Activated naive CD4-positive, alpha-beta T cell treated with anti-CD3 and anti-CD28 coated beads, Interleukin-2, amount 50 U/mL, for 72 hours (primary cell): ENCODE results near the gene KIAA0753. TPM values are rescaled to one million over a fixed set of nuclear protein-coding genes. Genes with fewer than 3 reads are reported as not detected.
A peak's percentile ranks its signal among the peaks of the same experiment; 100 is the strongest.
"Not testable (repeated sequence)": the region's sequence is repeated elsewhere in the genome, so short reads cannot be mapped to it uniquely, and the experiment has no call there.

Experiments used
- ATAC-seq, 2 donors: fragments of 150-1000 bp; cut with Tn5 transposase; 2 replicates each; pipeline ENCODE4 v1.10.0; 2021; ENCODE audit warnings: mild to moderate bottlenecking in 2 of 2, moderate library complexity in 2 of 2
- DNase-seq, 2 donors: peaks; one replicate each; pipeline ENCODE4 v3.0.0; 2021 to 2022; ENCODE audit warnings: low spot score in 2 of 2
- H3K27ac Mint-ChIP-seq, 2 donors: one replicate each; pipeline ENCODE4 v1.8.0; 2022; ENCODE audit warnings: mild to moderate bottlenecking in 2 of 2, mixed read lengths in 2 of 2
- H3K36me3 Mint-ChIP-seq, 2 donors: one replicate each; pipeline ENCODE4 v1.8.0; 2022; ENCODE audit warnings: mixed read lengths in 2 of 2
- H3K9me3 Mint-ChIP-seq, 2 donors: one replicate each; pipeline ENCODE4 v1.8.0; 2022; ENCODE audit warnings: mixed read lengths in 2 of 2
- total RNA-seq, 2 donors: library from RNA; stranded (reverse); gene quantifications; one replicate each; pipeline ENCODE4 v1.2.3, GENCODE V29; 2022

Gene KIAA0753
- total RNA-seq, 2 donors from 2014 or later = 17.4 to 22.3 TPM

- peak overlapping the region in 1 of 2 donors; percentile 69 for H3K27ac Mint-ChIP-seq
- not testable (repeated sequence) for H3K9me3 Mint-ChIP-seq, ATAC-seq, DNase-seq
- H3K36me3 Mint-ChIP-seq = peaks cover 6 to 14% of the 10 kb centered on the region in 2 donors
These were observed 15.3 kb upstream of the KIAA0753 start for GRCh38 chr17:6655732-6656361.

DNA sequence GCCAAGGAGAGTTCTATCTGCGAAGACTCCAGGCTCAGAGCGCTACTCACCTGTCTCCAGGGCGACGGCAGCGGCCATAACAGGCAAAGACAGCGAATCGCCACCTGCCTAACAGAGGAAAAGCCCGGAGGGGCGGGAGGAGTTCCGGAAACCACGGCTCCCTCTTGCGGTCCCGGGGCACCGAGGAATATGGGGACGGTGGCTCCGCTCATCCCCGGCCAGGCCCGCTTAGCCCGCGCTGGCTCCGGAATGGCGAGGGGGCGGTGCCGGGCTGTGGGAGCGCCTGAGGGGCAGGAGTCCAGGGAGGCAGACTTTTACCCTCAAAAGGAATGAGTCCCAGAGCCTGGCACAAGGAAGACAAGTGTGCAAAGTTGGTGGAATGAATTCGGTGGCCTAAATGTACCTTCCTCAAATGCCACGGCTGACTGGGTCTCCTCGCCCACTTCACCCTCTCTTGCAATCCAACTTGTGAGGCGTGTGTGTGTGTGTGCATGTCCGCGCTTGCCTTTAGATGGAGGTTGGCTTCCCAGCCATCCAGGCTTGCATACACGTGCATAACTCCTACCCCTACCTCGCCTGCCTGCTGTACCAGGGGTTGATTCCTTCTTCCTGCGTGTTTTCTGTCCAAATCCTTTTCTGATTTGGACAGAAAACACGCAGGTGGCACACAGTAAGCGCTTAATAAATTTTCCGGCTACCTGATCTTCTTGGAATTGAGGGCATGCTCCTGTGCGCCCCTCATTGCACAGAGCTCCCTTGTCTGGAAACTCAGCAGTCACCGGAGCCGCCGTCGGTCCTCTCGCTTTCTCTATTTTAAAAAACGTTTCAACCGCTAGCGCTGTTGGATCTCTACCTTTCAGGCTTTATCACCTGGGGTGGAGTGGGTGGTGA, 14.6 kb upstream of the KIAA0753 start:
- no peak for DNase-seq
- Mint-ChIP-seq H3K36me3 (peaks cover 6 to 20% of the 10 kb centered on the region in 2 donors), H3K27ac (no peak overlapping the region), H3K9me3 (no peaks in the 10 kb centered on the region)
- ATAC-seq = no peak

DNA sequence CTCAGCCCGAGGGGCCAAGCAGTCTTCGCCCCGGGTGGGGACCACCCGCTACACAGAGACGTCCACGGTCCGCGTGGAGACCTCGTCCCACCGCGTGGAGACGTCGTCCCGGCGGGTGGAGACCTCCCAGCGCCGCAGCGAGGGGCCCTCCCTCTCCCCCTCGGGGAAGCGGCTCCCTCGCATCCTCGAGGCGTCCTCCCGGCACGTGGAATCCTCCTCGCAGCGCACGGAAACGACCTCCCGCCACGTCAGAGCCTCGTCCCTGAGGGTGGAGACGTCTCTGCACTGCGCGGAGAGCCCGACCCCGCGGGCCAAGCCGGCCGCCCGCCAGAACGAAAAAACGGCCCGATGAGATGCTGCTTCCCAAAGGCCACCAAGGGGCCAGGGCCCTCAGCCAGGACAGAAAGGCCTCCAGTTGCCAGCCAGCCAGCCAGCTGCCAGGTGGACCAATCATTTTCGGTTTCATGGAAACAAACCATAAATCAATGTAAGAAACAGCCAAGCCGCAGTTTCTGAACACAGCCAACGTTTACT, 11.5 kb upstream of the KIAA0753 start:
- Mint-ChIP-seq H3K36me3 (peaks cover 13 to 21% of the 10 kb centered on the region in 2 donors), H3K27ac (peak overlapping the region in 1 of 2 donors; percentile 65), H3K9me3 (no peaks in the 10 kb centered on the region)
- DNase-seq (peak in 1 of 2 donors; percentile 46), ATAC-seq (peak; percentile 14 to 21)

GRCh38 chr17:6651354-6651918, 10.9 kb upstream of the KIAA0753 start, which contains the start of the genes C17orf100 and MED31:
Gene C17orf100 (plus strand): TSS chr17:6651762. CDS start chr17:6651914, 152 bp downstream.
Gene MED31 (minus strand): TSS chr17:6651605. CDS start chr17:6651528, 77 bp downstream.
- Mint-ChIP-seq H3K9me3 (no peaks in the 10 kb centered on the region), H3K27ac (peak within 1 kb of the TSS; percentile 100), H3K36me3 (peaks cover 13 to 21% of the 10 kb centered on the region in 2 donors)
- peak; percentile 95 to 96 for DNase-seq
- peak; percentile 97 to 98 for ATAC-seq

DNA sequence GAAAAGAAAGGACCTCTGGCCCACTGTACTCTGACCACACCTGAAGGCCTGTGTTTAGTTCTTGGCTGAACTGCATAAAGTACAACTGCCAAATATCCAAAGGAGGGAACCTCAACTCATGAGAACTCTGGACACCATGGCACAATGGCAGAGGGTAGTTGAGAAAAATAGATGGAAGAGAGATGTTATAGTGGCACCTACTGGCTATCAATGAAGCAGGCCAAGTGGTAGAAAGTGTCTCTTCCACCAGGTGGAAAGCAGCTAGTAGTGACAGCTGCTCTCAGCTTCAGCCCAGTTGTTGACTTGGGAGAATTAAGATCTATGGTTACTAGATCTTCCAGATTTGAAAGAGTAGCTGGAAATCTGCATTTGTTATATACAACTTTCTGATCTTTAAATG, 7.7 kb upstream of the KIAA0753 start:
- DNase-seq (no peak), ATAC-seq (no peak)
- Mint-ChIP-seq H3K9me3 (no peaks in the 10 kb centered on the region), H3K36me3 (peaks cover 13 to 21% of the 10 kb centered on the region in 2 donors), H3K27ac (peak overlapping the region in 1 of 2 donors; percentile 12)

GRCh38 chr17:6643451-6644125, 3.1 kb upstream of the KIAA0753 start:
- DNase-seq = no peak
- ATAC-seq = no peak
- Mint-ChIP-seq H3K27ac (peak overlapping the region; percentile 69 to 96), H3K9me3 (no peaks in the 10 kb centered on the region), H3K36me3 (peaks cover 8 to 10% of the 10 kb centered on the region in 2 donors)

- H3K27ac Mint-ChIP-seq = peak overlapping the region; percentile 46 to 96
- no peaks in the 10 kb centered on the region for H3K9me3 Mint-ChIP-seq
- ATAC-seq = peak in 1 of 2 donors; percentile 44
- no peak for DNase-seq
- peaks cover 8 to 10% of the 10 kb centered on the region in 2 donors for H3K36me3 Mint-ChIP-seq
These were observed 2.1 kb upstream of the KIAA0753 start for GRCh38 chr17:6642592-6642991.

GRCh38 chr17:6641247-6641863, 844 bp upstream of the KIAA0753 start:
- Mint-ChIP-seq H3K9me3 (no peaks in the 10 kb centered on the region), H3K36me3 (peaks cover 8 to 10% of the 10 kb centered on the region in 2 donors), H3K27ac (peak overlapping the region; percentile 91 to 98)
- DNase-seq = no peak
- ATAC-seq = peak in 1 of 2 donors; percentile 3

DNA sequence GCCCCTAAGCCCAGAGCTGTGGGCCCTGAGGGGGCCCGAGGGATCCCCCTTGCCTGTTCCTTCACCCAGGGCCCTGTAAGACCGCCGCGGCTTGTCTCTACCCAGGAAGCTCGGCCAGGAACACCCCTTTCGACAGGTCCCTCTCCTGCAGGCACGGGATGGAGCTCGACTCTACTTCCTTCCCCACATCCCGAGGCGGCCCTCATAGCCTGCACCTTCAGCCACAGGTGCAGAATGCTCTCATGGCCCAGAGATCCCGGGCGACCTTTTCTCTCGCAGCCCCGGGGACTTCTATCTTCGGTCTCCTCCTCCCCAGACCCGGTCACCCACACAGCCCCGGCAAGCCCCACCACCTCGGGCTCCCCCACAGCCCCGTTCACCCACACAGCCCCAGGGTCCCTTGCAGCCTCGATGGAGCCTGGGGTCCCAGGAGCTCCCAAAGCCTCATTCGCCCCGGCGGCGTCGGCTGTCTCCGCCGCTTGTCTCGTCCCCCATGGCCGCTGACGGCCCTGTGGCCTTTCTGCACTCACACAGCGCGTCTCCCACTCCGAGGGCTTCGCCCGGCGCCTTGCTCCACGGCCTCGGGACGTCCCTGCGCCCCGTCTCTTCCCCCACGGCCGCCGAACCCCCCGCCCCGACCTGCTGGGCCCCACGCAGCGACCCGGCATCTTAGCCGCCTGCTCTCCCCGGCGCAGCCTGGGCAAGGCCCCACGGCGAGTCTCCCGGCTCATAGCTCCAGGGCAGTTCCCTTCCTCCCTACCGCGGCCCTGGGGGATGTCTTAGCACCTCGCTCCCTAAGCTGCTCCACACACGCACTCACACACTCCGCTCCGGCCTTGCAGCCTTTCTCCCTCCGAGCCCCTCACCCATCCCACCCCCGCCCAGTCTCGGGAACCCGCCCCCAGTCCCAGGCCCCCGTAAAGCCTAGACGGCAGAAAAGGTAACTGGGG, 650 bp downstream of the KIAA0753 start:
- Mint-ChIP-seq H3K9me3 (no peaks in the 10 kb centered on the region), H3K27ac (peak overlapping the region; percentile 91 to 98), H3K36me3 (peaks cover 10 to 11% of the 10 kb centered on the region in 2 donors)
- DNase-seq (no peak), ATAC-seq (peak; percentile 29 to 33)

DNA sequence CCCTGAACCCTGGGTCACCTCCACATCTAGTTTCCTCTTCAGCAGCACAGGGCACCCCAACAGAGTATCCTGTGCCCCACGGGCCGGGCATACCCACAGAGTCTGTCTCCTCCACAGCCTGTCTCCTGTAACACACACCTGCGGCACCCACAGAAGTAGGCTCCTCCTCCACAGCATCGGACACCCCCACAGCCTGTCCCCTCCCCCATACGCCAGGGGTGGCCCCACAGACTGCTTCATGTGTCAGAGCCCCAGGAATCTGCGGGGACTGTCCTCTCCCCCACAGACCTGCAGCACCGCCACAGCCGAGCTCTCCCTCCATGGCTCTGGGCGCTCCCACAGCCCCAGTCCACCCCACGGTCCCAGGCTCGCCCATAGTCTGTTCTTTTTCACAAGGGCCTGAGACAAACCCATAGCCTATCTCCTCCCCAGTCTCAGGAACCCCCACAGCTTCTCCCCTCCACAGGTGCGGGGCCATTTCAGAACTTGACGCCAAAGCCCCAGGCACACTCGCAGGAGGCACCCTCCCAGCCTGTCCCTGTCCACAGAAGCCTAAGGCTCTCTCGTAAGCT, 1.4 kb downstream of the KIAA0753 start:
- no peak for DNase-seq
- Mint-ChIP-seq H3K27ac (peak overlapping the region; percentile 91), H3K36me3 (peaks cover 10 to 19% of the 10 kb centered on the region in 2 donors), H3K9me3 (no peaks in the 10 kb centered on the region)
- no peak for ATAC-seq

- H3K9me3 Mint-ChIP-seq = no peaks in the 10 kb centered on the region
- peak overlapping the region; percentile 74 to 91 for H3K27ac Mint-ChIP-seq
- H3K36me3 Mint-ChIP-seq = peaks cover 14 to 25% of the 10 kb centered on the region in 2 donors
- DNase-seq (no peak), ATAC-seq (no peak)
These were observed 2.2 kb downstream of the KIAA0753 start for GRCh38 chr17:6638046-6638908.

GRCh38 chr17:6637458-6637840, 3.1 kb downstream of the KIAA0753 start:
- no peak for DNase-seq
- Mint-ChIP-seq H3K9me3 (no peaks in the 10 kb centered on the region), H3K36me3 (peaks cover 16 to 27% of the 10 kb centered on the region in 2 donors), H3K27ac (peak overlapping the region; percentile 46 to 91)
- no peak for ATAC-seq

DNA sequence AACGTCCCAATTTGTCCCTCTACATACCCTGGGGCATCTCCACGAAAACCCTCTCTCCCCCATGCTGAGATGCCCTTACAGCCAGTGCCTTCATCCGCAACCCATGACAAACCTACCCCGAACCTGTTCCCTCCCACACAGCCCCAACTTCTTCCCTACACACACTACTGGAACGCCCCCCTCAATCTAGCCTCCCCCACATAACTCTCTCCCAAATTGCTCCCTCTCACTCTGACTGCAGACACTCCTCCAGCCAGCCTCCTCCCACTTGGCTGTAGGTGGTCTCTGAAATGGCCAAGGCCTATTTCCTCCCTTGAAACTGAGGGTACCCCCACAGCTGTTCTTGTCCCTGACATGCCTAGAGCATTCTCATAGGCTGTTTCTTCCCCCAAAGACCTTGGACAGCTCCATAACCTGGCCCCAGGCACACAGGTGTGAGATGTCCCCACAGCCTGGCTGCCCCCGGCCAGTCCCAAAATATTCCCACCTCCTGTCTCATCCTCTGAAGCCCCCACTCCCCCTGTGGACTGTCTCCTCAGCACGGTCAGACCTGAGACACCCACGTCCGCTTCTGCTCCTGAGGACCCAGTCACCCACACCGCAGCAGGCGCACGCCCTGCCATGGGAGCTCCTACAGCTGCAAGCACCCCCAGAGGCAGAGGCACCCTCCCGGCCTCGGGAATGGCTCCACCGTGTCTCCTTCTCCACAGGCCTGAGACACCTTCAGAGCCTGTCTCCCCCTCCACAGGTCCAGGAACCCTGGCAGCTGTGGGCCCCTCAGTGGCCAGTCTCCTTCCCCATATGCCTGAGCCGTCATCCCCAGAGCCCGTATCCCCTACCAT, 3.7 kb downstream of the KIAA0753 start:
- peak overlapping the region in 1 of 2 donors; percentile 91 for H3K27ac Mint-ChIP-seq
- ATAC-seq (no peak), DNase-seq (no peak)
- peaks cover 16 to 23% of the 10 kb centered on the region in 2 donors for H3K36me3 Mint-ChIP-seq
- no peaks in the 10 kb centered on the region for H3K9me3 Mint-ChIP-seq
